ENCODE results near the gene ASTE1. TPM values are rescaled to one million over a fixed set of nuclear protein-coding genes. Genes with fewer than 3 reads are reported as not detected.
A peak's percentile ranks its signal among the peaks of the same experiment; 100 is the strongest.

ASTE1 gene
- total RNA-seq, 4 donors from 2014 or later: 7.9 to 13.1 (median 9.7) TPM

- no peaks in the 10 kb centered on the region for H3K27me3 ChIP-seq
- no peaks in the 10 kb centered on the region for H3K9me3 ChIP-seq
- H3K36me3 ChIP-seq: no peaks in the 10 kb centered on the region
- no peak overlapping the region for H3K4me3 ChIP-seq (replicated peaks in 1 of 3)
- TF ChIP-seq POLR2A (IDR thresholded peaks at IDR 0.05) (no peak), CTCF (IDR thresholded peaks at IDR 0.05) (no peak)
- intact Hi-C loops (cut with DNase I): no loop called here
- DNase-seq: no peak
- no peak overlapping the region for H3K27ac ChIP-seq
- WGBS, 2 donors: 70 to 76% methylated on average over 2 of the region's 2 CpGs
- H3K4me1 ChIP-seq: peaks cover 13 to 20% of the 10 kb centered on the region in 2 donors
These were observed 11.7 kb upstream of the ASTE1 start for GRCh38 chr3:131038326-131038725.

- H3K36me3 ChIP-seq: no peaks in the 10 kb centered on the region
- DNase-seq: no peak
- no peaks in the 10 kb centered on the region for H3K9me3 ChIP-seq
- no peaks in the 10 kb centered on the region for H3K27me3 ChIP-seq
- H3K4me1 ChIP-seq: peaks cover 13 to 14% of the 10 kb centered on the region in 2 donors
- no peak overlapping the region for H3K4me3 ChIP-seq (replicated peaks in 1 of 3)
- no peak for TF ChIP-seq CTCF (IDR thresholded peaks at IDR 0.05)
- no peak for TF ChIP-seq POLR2A (IDR thresholded peaks at IDR 0.05)
- 79 to 83% methylated on average over 5 of the region's 5 CpGs for WGBS, 2 donors
- no peak overlapping the region for H3K27ac ChIP-seq
- intact Hi-C loops (cut with DNase I): no loop called here
These were observed 10.4 kb upstream of the ASTE1 start for GRCh38 chr3:131036986-131037385.

- H3K27me3 ChIP-seq: no peaks in the 10 kb centered on the region
- WGBS, 2 donors: 16 to 38% methylated on average over 1 of the region's 1 CpG
- TF ChIP-seq CTCF (IDR thresholded peaks at IDR 0.05) (no peak), POLR2A (IDR thresholded peaks at IDR 0.05) (no peak)
- intact Hi-C loops (cut with DNase I): no loop called here
- DNase-seq: no peak
- H3K27ac ChIP-seq: peak overlapping the region in 2 of 3 donors; percentile 37 to 69
- peaks cover 13 to 14% of the 10 kb centered on the region in 2 donors for H3K4me1 ChIP-seq
- H3K9me3 ChIP-seq: no peaks in the 10 kb centered on the region
- no peak overlapping the region for H3K4me3 ChIP-seq (replicated peaks in 1 of 3)
- H3K36me3 ChIP-seq: no peaks in the 10 kb centered on the region
These were observed 9.7 kb upstream of the ASTE1 start for GRCh38 chr3:131036200-131036816.

GRCh38 chr3:131033480-131034080 lies 7.0 kb upstream of the ASTE1 start:
- H3K36me3 ChIP-seq: no peaks in the 10 kb centered on the region
- peaks cover 13 to 28% of the 10 kb centered on the region in 2 donors for H3K4me1 ChIP-seq
- DNase-seq: no peak
- intact Hi-C loops (cut with DNase I): no loop called here
- 44 to 72% methylated on average over 1 of the region's 1 CpG for WGBS, 2 donors
- no peaks in the 10 kb centered on the region for H3K9me3 ChIP-seq
- H3K27ac ChIP-seq: no peak overlapping the region
- no peaks in the 10 kb centered on the region for H3K27me3 ChIP-seq
- H3K4me3 ChIP-seq (replicated peaks in 1 of 3): no peak overlapping the region
- no peak for TF ChIP-seq POLR2A (IDR thresholded peaks at IDR 0.05)
- peak in 5 of 6 experiments; percentile 21 to 59 (median 55) for TF ChIP-seq CTCF (IDR thresholded peaks at IDR 0.05)

- Histone ChIP-seq H3K9me3 (no peaks in the 10 kb centered on the region), H3K27ac (no peak overlapping the region), H3K27me3 (no peaks in the 10 kb centered on the region), H3K36me3 (no peaks in the 10 kb centered on the region), H3K4me3 (replicated peaks in 1 of 3) (no peak overlapping the region), H3K4me1 (peaks cover 14 to 35% of the 10 kb centered on the region in 2 donors)
- intact Hi-C loops (cut with DNase I): no loop called here
- TF ChIP-seq CTCF (IDR thresholded peaks at IDR 0.05) (no peak), POLR2A (IDR thresholded peaks at IDR 0.05) (no peak)
- 55 to 82% methylated on average over 3 of the region's 3 CpGs for WGBS, 2 donors
- no peak for DNase-seq
These were observed 5.0 kb upstream of the ASTE1 start for GRCh38 chr3:131031660-131032059.

Measured in thyroid gland (tissue), 4 donors.